ENCODE results near the gene MYLK.

MYLK gene

DNA sequence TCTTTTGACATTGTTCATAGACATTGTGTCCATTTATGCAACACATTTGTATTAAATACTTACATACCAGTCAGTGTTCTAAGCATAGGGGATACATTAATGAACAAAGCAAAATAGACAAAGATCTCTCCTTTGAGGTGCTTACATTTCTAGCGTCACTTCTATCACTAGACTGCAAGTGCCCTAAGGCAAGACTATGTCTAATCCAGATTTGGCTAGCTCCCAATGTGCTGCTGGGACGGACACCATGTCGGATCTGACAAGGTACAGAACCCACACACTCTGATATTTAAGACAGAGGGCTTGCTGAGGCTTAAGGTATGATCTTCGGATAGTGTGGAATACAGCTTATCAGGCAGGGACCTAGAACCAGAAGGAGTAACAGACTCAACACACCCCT is 41.4 kb downstream of the MYLK start:
- Histone ChIP-seq H3K36me3 (ENCODE audit: control insufficient read depth in 1 of 2, insufficient read depth in 2 of 2, low read length in 2 of 2) (no peaks in the 10 kb centered on the region), H3K27me3 (ENCODE audit: low read depth, low read length) (no peaks in the 10 kb centered on the region), H3K27ac (ENCODE audit: low read length) (no peak overlapping the region), H3K4me1 (ENCODE audit: control insufficient read depth in 1 of 2, insufficient read depth in 2 of 2, low read length in 2 of 2) (no peaks in the 10 kb centered on the region), H3K9me3 (ENCODE audit: control insufficient read depth in 1 of 2, low read length in 2 of 2) (peaks cover 4 to 19% of the 10 kb centered on the region in 2 donors), H3K4me3 (ENCODE audit: low read depth in 1 of 2, low read length in 2 of 2) (no peak overlapping the region)

DNA sequence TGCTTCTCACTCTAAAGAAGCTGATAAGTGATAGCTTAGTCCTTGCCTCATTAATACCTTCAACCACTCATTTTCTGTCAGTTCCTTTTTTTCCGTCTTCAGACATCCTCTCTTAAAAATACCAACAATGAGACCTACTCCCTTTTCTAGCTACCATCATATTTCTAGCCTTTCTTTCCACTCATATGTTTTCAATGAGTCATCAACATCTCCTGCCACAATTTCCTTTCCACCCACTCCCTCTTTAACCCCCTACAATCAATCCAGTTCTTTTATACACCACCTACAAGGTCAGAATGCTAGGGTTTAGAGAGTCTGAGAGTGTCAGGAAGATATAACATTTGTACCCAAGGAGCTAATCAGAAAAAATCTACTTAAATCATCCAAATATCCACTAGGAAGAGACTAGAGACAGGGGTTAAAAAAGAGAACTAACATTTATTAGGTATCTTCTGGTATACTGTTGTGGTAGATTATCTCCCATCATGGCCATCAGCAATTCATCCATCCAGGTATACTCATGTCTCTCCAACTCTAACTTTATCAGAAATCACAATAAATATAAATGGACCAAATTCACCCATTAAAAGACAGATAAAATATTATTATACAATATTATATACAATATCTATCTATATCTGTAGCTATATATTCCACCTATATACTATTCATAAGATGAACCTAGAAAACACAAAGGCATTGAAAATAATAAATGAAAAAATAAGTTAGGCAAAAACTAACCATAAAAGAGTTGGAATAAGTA is 42.5 kb downstream of the MYLK start:
- Histone ChIP-seq H3K9me3 (ENCODE audit: control insufficient read depth in 1 of 2, low read length in 2 of 2) (peaks cover 6 to 17% of the 10 kb centered on the region in 2 donors), H3K27ac (ENCODE audit: low read length) (no peak overlapping the region), H3K4me3 (ENCODE audit: low read depth in 1 of 2, low read length in 2 of 2) (no peak overlapping the region)

DNA sequence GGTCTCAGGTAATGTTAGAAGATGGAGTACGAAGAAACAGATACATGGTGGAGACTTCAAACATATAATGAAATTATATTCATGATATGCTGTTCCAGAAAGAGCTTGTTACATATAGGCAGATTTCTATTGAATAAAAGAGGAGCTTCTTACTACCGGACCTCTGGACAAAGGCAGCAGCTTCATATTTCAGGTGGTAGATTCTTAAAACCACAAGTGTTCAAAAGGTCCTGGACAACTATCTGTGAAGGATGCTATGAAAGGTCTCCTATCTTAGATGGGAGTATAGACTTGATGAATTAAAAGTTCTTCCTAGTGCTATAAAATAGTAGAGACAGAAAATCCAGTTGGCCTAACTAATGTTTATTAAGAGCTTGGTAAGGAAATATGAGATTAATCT is 43.2 kb downstream of the MYLK start:
- H3K9me3 ChIP-seq (ENCODE audit: control insufficient read depth in 1 of 2, low read length in 2 of 2): peaks cover 6 to 17% of the 10 kb centered on the region in 2 donors
- H3K4me1 ChIP-seq (ENCODE audit: control insufficient read depth in 1 of 2, insufficient read depth in 2 of 2, low read length in 2 of 2): no peaks in the 10 kb centered on the region
- no peak overlapping the region for H3K27ac ChIP-seq (ENCODE audit: low read length)
- no peak overlapping the region for H3K4me3 ChIP-seq (ENCODE audit: low read depth in 1 of 2, low read length in 2 of 2)
- H3K27me3 ChIP-seq (ENCODE audit: low read depth, low read length): no peaks in the 10 kb centered on the region
- H3K36me3 ChIP-seq (ENCODE audit: control insufficient read depth in 1 of 2, insufficient read depth in 2 of 2, low read length in 2 of 2): no peaks in the 10 kb centered on the region

More for the DNA sequence above, 42.5 kb downstream of the MYLK start:
- no peaks in the 10 kb centered on the region for H3K36me3 ChIP-seq (ENCODE audit: control insufficient read depth in 1 of 2, insufficient read depth in 2 of 2, low read length in 2 of 2)
- no peaks in the 10 kb centered on the region for H3K4me1 ChIP-seq (ENCODE audit: control insufficient read depth in 1 of 2, insufficient read depth in 2 of 2, low read length in 2 of 2)
- no peaks in the 10 kb centered on the region for H3K27me3 ChIP-seq (ENCODE audit: low read depth, low read length)

DNA sequence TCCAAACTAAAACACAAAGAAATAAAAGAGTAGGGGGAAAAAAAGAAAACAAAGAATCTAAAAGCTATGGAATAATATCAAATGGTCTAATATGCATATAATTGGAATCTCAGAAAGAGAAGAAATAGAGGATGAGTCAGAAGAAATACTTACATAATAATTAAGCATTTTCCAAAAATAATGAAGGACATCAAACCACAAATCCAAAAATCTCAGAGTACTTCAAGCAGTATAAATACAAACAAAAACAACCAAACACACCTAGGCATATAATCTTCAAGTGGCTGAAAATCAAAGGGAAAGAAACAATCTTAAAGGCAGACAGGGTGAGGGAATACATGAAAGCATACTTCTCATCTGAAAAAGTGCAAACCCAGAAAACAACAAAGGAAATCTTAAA is 46.3 kb downstream of the MYLK start:
- no peaks in the 10 kb centered on the region for H3K36me3 ChIP-seq (ENCODE audit: control insufficient read depth in 1 of 2, insufficient read depth in 2 of 2, low read length in 2 of 2)
- no peak overlapping the region for H3K4me3 ChIP-seq (ENCODE audit: low read depth in 1 of 2, low read length in 2 of 2)
- H3K4me1 ChIP-seq (ENCODE audit: control insufficient read depth in 1 of 2, insufficient read depth in 2 of 2, low read length in 2 of 2): no peaks in the 10 kb centered on the region
- peaks cover 6 to 12% of the 10 kb centered on the region in 2 donors for H3K9me3 ChIP-seq (ENCODE audit: control insufficient read depth in 1 of 2, low read length in 2 of 2)
- no peaks in the 10 kb centered on the region for H3K27me3 ChIP-seq (ENCODE audit: low read depth, low read length)
- no peak overlapping the region for H3K27ac ChIP-seq (ENCODE audit: low read length)

DNA sequence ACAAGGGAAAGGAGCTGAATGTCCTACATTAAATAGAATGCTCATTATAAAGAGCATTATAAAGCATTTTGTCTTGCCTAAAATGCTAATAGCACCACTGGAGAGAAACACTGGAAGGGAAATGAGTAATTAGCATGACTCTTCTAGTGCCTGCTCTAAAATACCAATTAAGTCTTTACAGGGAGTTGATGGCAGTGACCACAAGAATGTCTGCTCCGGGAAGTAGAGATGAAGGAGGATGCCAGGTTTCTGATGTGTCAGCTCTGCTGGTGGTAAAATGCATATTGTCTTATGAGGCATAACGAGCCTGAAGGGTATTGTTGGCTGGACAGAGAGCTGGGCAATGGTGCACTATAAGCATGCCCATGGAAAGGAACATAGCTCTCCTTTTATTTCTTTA is 49.5 kb downstream of the MYLK start:
- Histone ChIP-seq H3K4me3 (ENCODE audit: low read depth in 1 of 2, low read length in 2 of 2) (no peak overlapping the region), H3K9me3 (ENCODE audit: control insufficient read depth in 1 of 2, low read length in 2 of 2) (peaks cover 3% of the 10 kb centered on the region in 2 donors), H3K27ac (ENCODE audit: low read length) (no peak overlapping the region), H3K27me3 (ENCODE audit: low read depth, low read length) (no peaks in the 10 kb centered on the region), H3K4me1 (ENCODE audit: control insufficient read depth in 1 of 2, insufficient read depth in 2 of 2, low read length in 2 of 2) (no peaks in the 10 kb centered on the region), H3K36me3 (ENCODE audit: control insufficient read depth in 1 of 2, insufficient read depth in 2 of 2, low read length in 2 of 2) (no peaks in the 10 kb centered on the region)

DNA sequence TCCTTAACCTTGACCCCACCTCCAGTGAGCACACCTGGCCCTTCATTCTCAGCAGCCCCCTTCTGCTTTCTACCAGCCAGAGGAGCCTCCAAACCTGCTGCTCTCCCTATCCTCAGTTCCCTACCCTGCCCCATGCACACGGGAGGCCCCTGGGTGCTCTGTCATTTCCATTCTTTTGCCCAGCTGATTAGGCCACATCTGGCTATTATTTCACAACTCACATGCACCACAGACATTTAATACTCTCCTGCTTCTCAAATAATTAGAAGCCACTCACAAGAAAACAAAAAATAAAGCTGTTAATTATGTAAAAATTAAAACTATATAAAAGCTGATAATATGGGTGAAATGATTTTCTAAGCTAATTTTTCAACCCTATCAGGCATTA is 50.7 kb downstream of the MYLK start:
- H3K4me3 ChIP-seq (ENCODE audit: low read depth in 1 of 2, low read length in 2 of 2): no peak overlapping the region
- H3K36me3 ChIP-seq (ENCODE audit: control insufficient read depth in 1 of 2, insufficient read depth in 2 of 2, low read length in 2 of 2): peaks cover 0 to 3% of the 10 kb centered on the region in 2 donors
- no peak overlapping the region for H3K27ac ChIP-seq (ENCODE audit: low read length)
- no peaks in the 10 kb centered on the region for H3K4me1 ChIP-seq (ENCODE audit: control insufficient read depth in 1 of 2, insufficient read depth in 2 of 2, low read length in 2 of 2)
- H3K27me3 ChIP-seq (ENCODE audit: low read depth, low read length): no peaks in the 10 kb centered on the region
- peaks cover 3% of the 10 kb centered on the region in 2 donors for H3K9me3 ChIP-seq (ENCODE audit: control insufficient read depth in 1 of 2, low read length in 2 of 2)

DNA sequence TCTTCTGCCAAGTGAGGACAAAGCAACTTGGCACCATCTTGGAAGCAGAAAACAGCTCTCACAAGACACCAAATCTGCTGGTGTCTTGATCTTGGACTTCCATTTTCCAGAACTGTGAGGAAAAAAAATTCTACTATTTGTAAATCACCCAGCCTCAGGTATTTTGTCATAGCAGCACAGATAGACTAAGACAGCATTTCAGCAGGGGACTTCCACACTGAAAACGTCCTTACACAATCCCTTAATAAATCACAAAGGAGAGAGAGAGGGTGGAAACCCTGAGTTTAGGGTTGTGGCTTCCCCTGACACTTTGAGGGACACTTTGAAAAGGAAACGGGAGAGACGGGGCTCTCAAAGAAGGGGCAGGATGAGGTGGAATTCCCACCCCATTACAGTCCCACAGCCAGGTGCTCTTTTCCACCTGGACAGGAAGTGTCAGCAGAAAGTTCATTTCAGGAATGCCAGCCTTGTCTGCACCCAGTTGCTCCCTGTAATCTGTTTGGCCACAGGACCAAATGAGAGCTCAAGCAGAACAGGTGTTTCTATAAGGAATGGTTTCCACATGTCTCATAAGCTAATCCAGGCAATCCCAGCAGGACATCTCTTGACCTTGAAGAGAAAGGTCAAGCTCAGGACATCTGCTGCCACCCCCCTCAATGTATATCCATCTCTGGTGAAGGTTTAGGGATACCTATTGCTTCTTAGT is 51.3 kb downstream of the MYLK start:
- H3K4me1 ChIP-seq (ENCODE audit: control insufficient read depth in 1 of 2, insufficient read depth in 2 of 2, low read length in 2 of 2): no peaks in the 10 kb centered on the region
- no peak overlapping the region for H3K4me3 ChIP-seq (ENCODE audit: low read depth in 1 of 2, low read length in 2 of 2)
- no peak overlapping the region for H3K27ac ChIP-seq (ENCODE audit: low read length)
- H3K36me3 ChIP-seq (ENCODE audit: control insufficient read depth in 1 of 2, insufficient read depth in 2 of 2, low read length in 2 of 2): peaks cover 0 to 3% of the 10 kb centered on the region in 2 donors
- peaks cover 3 to 8% of the 10 kb centered on the region in 2 donors for H3K9me3 ChIP-seq (ENCODE audit: control insufficient read depth in 1 of 2, low read length in 2 of 2)
- no peaks in the 10 kb centered on the region for H3K27me3 ChIP-seq (ENCODE audit: low read depth, low read length)

DNA sequence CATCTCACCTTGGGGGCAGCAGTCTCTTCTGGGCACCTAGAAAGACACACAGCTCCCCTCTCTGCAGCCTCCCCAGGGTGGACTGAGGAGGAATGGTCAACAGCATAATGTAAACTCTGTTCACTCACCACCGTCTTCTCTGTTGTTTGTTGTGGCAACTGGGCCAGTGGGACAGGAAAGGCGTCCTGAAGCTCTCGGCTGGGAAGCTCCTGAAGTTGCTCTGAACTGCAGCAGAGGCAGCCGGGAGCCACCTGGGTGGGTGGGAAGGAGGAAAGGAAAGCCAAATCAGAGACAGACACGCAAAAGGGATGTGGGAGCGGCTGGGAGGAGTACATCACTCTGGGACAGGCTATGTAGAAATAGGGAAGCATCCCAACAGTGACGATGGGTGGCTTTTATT is 52.7 kb downstream of the MYLK start:
- peaks cover 9 to 14% of the 10 kb centered on the region in 2 donors for H3K9me3 ChIP-seq (ENCODE audit: control insufficient read depth in 1 of 2, low read length in 2 of 2)
- H3K4me3 ChIP-seq (ENCODE audit: low read depth in 1 of 2, low read length in 2 of 2): no peak overlapping the region
- H3K27me3 ChIP-seq (ENCODE audit: low read depth, low read length): no peaks in the 10 kb centered on the region
- H3K4me1 ChIP-seq (ENCODE audit: control insufficient read depth in 1 of 2, insufficient read depth in 2 of 2, low read length in 2 of 2): no peaks in the 10 kb centered on the region
- H3K27ac ChIP-seq (ENCODE audit: low read length): no peak overlapping the region
- H3K36me3 ChIP-seq (ENCODE audit: control insufficient read depth in 1 of 2, insufficient read depth in 2 of 2, low read length in 2 of 2): peaks cover 0 to 3% of the 10 kb centered on the region in 2 donors

DNA sequence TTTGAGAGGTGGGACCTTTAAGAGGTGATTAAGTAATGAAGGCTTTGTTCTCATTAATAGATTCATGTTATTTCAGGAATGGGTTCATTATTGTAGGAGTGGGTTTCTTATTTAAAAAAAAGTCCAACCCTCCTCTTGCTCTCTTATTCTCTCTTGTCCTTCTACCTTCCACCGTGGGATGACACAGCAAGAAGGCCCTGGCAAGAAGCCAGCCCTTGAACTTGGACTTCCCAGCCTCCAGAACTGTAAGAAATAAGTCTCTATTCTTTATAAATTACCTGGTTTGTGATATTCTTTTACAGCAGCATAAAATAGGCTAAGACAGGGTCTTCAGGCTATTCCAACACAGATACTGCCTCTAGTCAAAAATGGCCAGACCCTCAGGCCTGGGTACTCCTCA is 62.2 kb downstream of the MYLK start:
- Histone ChIP-seq H3K27ac (ENCODE audit: low read length) (no peak overlapping the region), H3K9me3 (ENCODE audit: control insufficient read depth in 1 of 2, low read length in 2 of 2) (peaks cover 6 to 15% of the 10 kb centered on the region in 2 donors), H3K4me1 (ENCODE audit: control insufficient read depth in 1 of 2, insufficient read depth in 2 of 2, low read length in 2 of 2) (peaks cover 0 to 6% of the 10 kb centered on the region in 2 donors), H3K4me3 (ENCODE audit: low read depth in 1 of 2, low read length in 2 of 2) (no peak overlapping the region), H3K27me3 (ENCODE audit: low read depth, low read length) (no peaks in the 10 kb centered on the region), H3K36me3 (ENCODE audit: control insufficient read depth in 1 of 2, insufficient read depth in 2 of 2, low read length in 2 of 2) (no peaks in the 10 kb centered on the region)

DNA sequence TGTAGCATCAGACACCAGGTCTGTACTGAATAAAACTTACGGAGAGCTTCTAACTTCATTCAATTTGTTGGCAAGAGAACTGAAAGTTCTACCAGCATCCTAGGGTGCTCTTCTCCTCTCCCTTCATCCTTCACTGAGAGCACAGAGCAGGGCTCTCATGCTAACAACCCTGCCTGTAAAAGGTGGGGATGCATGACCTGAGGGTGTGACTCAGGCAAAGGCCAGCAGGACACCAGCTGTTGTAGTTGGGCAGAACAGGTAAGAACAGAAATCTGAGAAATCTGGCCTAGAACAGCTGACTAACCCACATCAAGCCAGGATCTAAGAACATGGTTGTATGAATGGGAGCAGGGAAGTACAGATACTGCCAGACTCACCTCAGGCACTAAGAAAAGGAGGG is 64.2 kb downstream of the MYLK start:
- no peak overlapping the region for H3K4me3 ChIP-seq (ENCODE audit: low read depth in 1 of 2, low read length in 2 of 2)
- H3K4me1 ChIP-seq (ENCODE audit: control insufficient read depth in 1 of 2, insufficient read depth in 2 of 2, low read length in 2 of 2): peaks cover 0 to 8% of the 10 kb centered on the region in 2 donors
- no peak overlapping the region for H3K27ac ChIP-seq (ENCODE audit: low read length)
- H3K27me3 ChIP-seq (ENCODE audit: low read depth, low read length): no peaks in the 10 kb centered on the region
- H3K9me3 ChIP-seq (ENCODE audit: control insufficient read depth in 1 of 2, low read length in 2 of 2): peaks cover 0 to 5% of the 10 kb centered on the region in 2 donors
- H3K36me3 ChIP-seq (ENCODE audit: control insufficient read depth in 1 of 2, insufficient read depth in 2 of 2, low read length in 2 of 2): no peaks in the 10 kb centered on the region

DNA sequence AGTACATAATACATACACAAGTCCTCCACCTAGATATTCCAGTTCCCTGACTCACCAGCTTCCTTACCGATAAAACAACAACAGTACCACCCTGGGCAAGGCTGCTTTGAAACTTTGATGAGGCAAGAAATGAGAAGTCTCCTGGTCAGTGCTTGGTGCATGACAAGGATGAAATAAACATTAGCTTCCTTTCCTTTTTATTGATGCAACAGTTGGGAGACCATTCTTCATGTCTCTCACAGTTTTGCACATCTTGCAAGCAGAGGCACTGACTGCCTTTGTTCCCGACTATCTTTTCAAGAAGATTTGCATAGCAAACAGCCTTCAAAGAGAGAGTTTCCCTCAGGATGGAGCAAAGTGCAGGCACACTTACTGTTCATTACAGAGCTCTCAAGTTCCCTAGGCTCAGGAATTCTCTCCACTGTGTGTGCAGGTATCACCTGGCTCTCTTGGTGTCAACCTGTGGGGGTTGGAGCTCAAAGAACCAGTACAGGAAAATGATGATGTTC is 65.2 kb downstream of the MYLK start:
- H3K27me3 ChIP-seq (ENCODE audit: low read depth, low read length): no peaks in the 10 kb centered on the region
- no peak overlapping the region for H3K27ac ChIP-seq (ENCODE audit: low read length)
- peaks cover 0 to 5% of the 10 kb centered on the region in 2 donors for H3K9me3 ChIP-seq (ENCODE audit: control insufficient read depth in 1 of 2, low read length in 2 of 2)
- H3K4me1 ChIP-seq (ENCODE audit: control insufficient read depth in 1 of 2, insufficient read depth in 2 of 2, low read length in 2 of 2): peaks cover 0 to 8% of the 10 kb centered on the region in 2 donors
- no peaks in the 10 kb centered on the region for H3K36me3 ChIP-seq (ENCODE audit: control insufficient read depth in 1 of 2, insufficient read depth in 2 of 2, low read length in 2 of 2)
- no peak overlapping the region for H3K4me3 ChIP-seq (ENCODE audit: low read depth in 1 of 2, low read length in 2 of 2)
